ENCODE data around the gene WDR38. TPM values are rescaled to one million over a fixed set of nuclear protein-coding genes. Genes with fewer than 3 reads are reported as not detected.
A peak's percentile ranks its signal among the peaks of the same experiment; 100 is the strongest.

The WDR38 gene
- total and polyA plus RNA-seq, 2 of the 13 experiments (the other 11 are each of a cell fraction or from before 2014, with no cell fraction given): not detected

- peak; percentile 86 for TF ChIP-seq ZFP91 (CRISPR knock-in tag; IDR thresholded peaks at IDR 0.05; ENCODE audit: borderline replicate concordance)
- peak; percentile 55; the same call in 1 of the 2 replicates for TF ChIP-seq ZSCAN21 (CRISPR knock-in tag; IDR thresholded peaks at IDR 0.05; ENCODE audit: borderline replicate concordance)
- peak; percentile 52; the same call in 1 of the 2 replicates for TF ChIP-seq ZMYM4 (CRISPR knock-in tag; IDR thresholded peaks at IDR 0.05)
- TF ChIP-seq ADNP (CRISPR knock-in tag; IDR thresholded peaks at IDR 0.05): 0 out of 2 replicates have a peak, but pooled peaks have one; percentile 21
- no peak for TF ChIP-seq ZNF280D (CRISPR knock-in tag; IDR thresholded peaks at IDR 0.05)
- TF ChIP-seq MTERF4 (CRISPR knock-in tag; IDR thresholded peaks at IDR 0.05): peak; percentile 89; the same call in 1 of the 2 replicates
- peak; percentile 69; the same call in 1 of the 2 replicates for TF ChIP-seq ZNF605 (CRISPR knock-in tag; IDR thresholded peaks at IDR 0.05)
- no peak for TF ChIP-seq RFX5 (IDR thresholded peaks at IDR 0.05; ENCODE audit: low read depth, low read length)
- TF ChIP-seq POLR2G (IDR thresholded peaks at IDR 0.05; ENCODE audit: low read depth, low read length): no peak
- TF ChIP-seq ZNF205 (CRISPR knock-in tag; IDR thresholded peaks at IDR 0.05): no peak
- peak; percentile 11; the same call in 1 of the 2 replicates for TF ChIP-seq ELF1 (CRISPR knock-in tag; IDR thresholded peaks at IDR 0.05)
- TF ChIP-seq RBM22 (optimal IDR thresholded peaks at IDR 0.05; ENCODE audit: low read length): no peak
- TF ChIP-seq ZBTB26 (CRISPR knock-in tag; IDR thresholded peaks at IDR 0.05; ENCODE audit: borderline replicate concordance): no peak
- no peak for TF ChIP-seq ZNF503 (CRISPR knock-in tag; IDR thresholded peaks at IDR 0.05)
- TF ChIP-seq ZNF790 (CRISPR knock-in tag; IDR thresholded peaks at IDR 0.05; ENCODE audit: borderline replicate concordance): 0 out of 2 replicates have a peak, but pooled peaks have one; percentile 38
- TF ChIP-seq ZNF224 (CRISPR knock-in tag; IDR thresholded peaks at IDR 0.05): no peak
- no peak for TF ChIP-seq TCF7L2 (IDR thresholded peaks at IDR 0.05; ENCODE audit: low read depth, low read length)
- peak; percentile 67; the same call in 1 of the 2 replicates for TF ChIP-seq KDM5B (CRISPR knock-in tag; IDR thresholded peaks at IDR 0.05; ENCODE audit: borderline replicate concordance)
- TF ChIP-seq ASH2L (IDR thresholded peaks at IDR 0.05; ENCODE audit: insufficient read length, low read depth, low read length): peak; percentile 63
- 0 out of 2 replicates have a peak, but pooled peaks have one; percentile 43 for TF ChIP-seq HOXD1 (CRISPR knock-in tag; IDR thresholded peaks at IDR 0.05)
Observed at GRCh38 chr9:124852829-124853531, at the start of gene WDR38 (continued).
